SK-N-MC (cell line): ENCODE data around the gene L2HGDH.
A peak's percentile ranks its signal among the peaks of the same experiment; 100 is the strongest.

Source experiments
- DNase-seq: peaks from one replicate; pipeline ENCODE4 v3.0.0-alpha.2; 2011; ENCODE audit warnings: low read depth, low spot score
- H3K27ac ChIP-seq: fragments of 200-600 bp; sonication (generic); 2 replicates; pipeline ENCODE4 v1.5.1; 2016; ENCODE audit warnings: mixed run types
- H3K36me3 ChIP-seq: fragments of 200-600 bp; sonication (generic); 2 replicates; pipeline ENCODE4 v1.6.1; 2017; ENCODE audit warnings: antibody characterized with exemption, low read length, mixed read lengths; ENCODE audit not compliant: insufficient read depth
- H3K4me3 ChIP-seq: fragments of 200-600 bp; sonication (generic); 2 replicates; pipeline ENCODE4 v1.5.1; 2016
- H3K9ac ChIP-seq: fragments of 200-600 bp; sonication (generic); 2 replicates; pipeline ENCODE4 v1.8.0; 2017; ENCODE audit warnings: mixed run types, mixed read lengths; ENCODE audit not compliant: insufficient read length
- H3K9me3 ChIP-seq: fragments of 200-600 bp; sonication (generic); 2 replicates; pipeline ENCODE4 v1.6.1; 2017; ENCODE audit warnings: low read depth, mild to moderate bottlenecking, antibody characterized with exemption, low read length, moderate library complexity, mixed read lengths
- EZH2 ChIP-seq: fragments of 200-600 bp; sonication (generic); IDR thresholded peaks from one replicate; pipeline ENCODE4 v1.6.1; 2017; ENCODE audit warnings: antibody characterized with exemption
- FOXP2 ChIP-seq: optimal IDR thresholded peaks from 2 replicates; pipeline ENCODE3; 2011; ENCODE audit warnings: mild to moderate bottlenecking, moderate library complexity; ENCODE audit not compliant: insufficient read depth; ENCODE audit errors: extremely low read length, control extremely low read depth
- POLR2AphosphoS5 ChIP-seq: IDR thresholded peaks from 2 replicates; pipeline ENCODE4 v1.6.1; 2012; ENCODE audit warnings: mild to moderate bottlenecking, low read depth, low read length, borderline replicate concordance

The L2HGDH gene

GRCh38 chr14:50312734-50313054, 665 bp upstream of the L2HGDH start:
- Histone ChIP-seq H3K9ac (peak overlapping the region; percentile 92), H3K9me3 (no peaks in the 10 kb centered on the region), H3K4me3 (peak overlapping the region; percentile 87), H3K27ac (peak overlapping the region; percentile 89), H3K36me3 (peaks cover 9% of the 10 kb centered on the region; the same call in 1 of the 2 replicates)
- TF ChIP-seq POLR2AphosphoS5 (no peak; the same call in 1 of the 2 replicates), EZH2 (no peak), FOXP2 (no peak)
- DNase-seq, result no peak

- H3K36me3 ChIP-seq, result peaks cover 9% of the 10 kb centered on the region; the same call in 1 of the 2 replicates
- TF ChIP-seq EZH2 (no peak), POLR2AphosphoS5 (no peak), FOXP2 (no peak)
- H3K9ac ChIP-seq, result peak overlapping the region; percentile 92
- H3K4me3 ChIP-seq, result peak overlapping the region; percentile 87
- no peaks in the 10 kb centered on the region for H3K9me3 ChIP-seq
- H3K27ac ChIP-seq, result no peak overlapping the region
- no peak for DNase-seq
Measured at GRCh38 chr14:50311337-50311971, 575 bp downstream of the L2HGDH start.

GRCh38 chr14:50310445-50310844, 1.6 kb downstream of the L2HGDH start:
- TF ChIP-seq FOXP2 (no peak), POLR2AphosphoS5 (no peak), EZH2 (no peak)
- DNase-seq, result no peak
- Histone ChIP-seq H3K4me3 (no peak overlapping the region), H3K27ac (no peak overlapping the region), H3K9me3 (no peaks in the 10 kb centered on the region), H3K36me3 (peaks cover 9% of the 10 kb centered on the region; the same call in 1 of the 2 replicates), H3K9ac (no peak overlapping the region)

- Histone ChIP-seq H3K4me3 (no peak overlapping the region), H3K27ac (peak overlapping the region; percentile 39), H3K9ac (no peak overlapping the region), H3K36me3 (no peaks in the 10 kb centered on the region), H3K9me3 (no peaks in the 10 kb centered on the region)
- DNase-seq, result no peak
- TF ChIP-seq FOXP2, result no peak
- no peak for TF ChIP-seq POLR2AphosphoS5
- TF ChIP-seq EZH2, result no peak
Measured at GRCh38 chr14:50308363-50308915, 3.6 kb downstream of the L2HGDH start.

- no peak overlapping the region for H3K27ac ChIP-seq
- no peak overlapping the region for H3K9ac ChIP-seq
- H3K4me3 ChIP-seq, result no peak overlapping the region
- H3K9me3 ChIP-seq, result no peaks in the 10 kb centered on the region
- H3K36me3 ChIP-seq, result peaks cover 21% of the 10 kb centered on the region
- TF ChIP-seq EZH2 (no peak), POLR2AphosphoS5 (no peak), FOXP2 (no peak)
- DNase-seq, result no peak
Measured at GRCh38 chr14:50303744-50304471, 8.1 kb downstream of the L2HGDH start.

- Histone ChIP-seq H3K4me3 (no peak overlapping the region), H3K36me3 (peaks cover 21% of the 10 kb centered on the region), H3K9me3 (no peaks in the 10 kb centered on the region), H3K27ac (no peak overlapping the region), H3K9ac (no peak overlapping the region)
- TF ChIP-seq POLR2AphosphoS5, result no peak
- no peak for TF ChIP-seq EZH2
- no peak for TF ChIP-seq FOXP2
- DNase-seq, result no peak
Measured at GRCh38 chr14:50301914-50302313, 10.1 kb downstream of the L2HGDH start.

- no peak for DNase-seq
- no peaks in the 10 kb centered on the region for H3K9me3 ChIP-seq
- TF ChIP-seq POLR2AphosphoS5, result no peak
- no peak for TF ChIP-seq FOXP2
- no peak for TF ChIP-seq EZH2
- H3K9ac ChIP-seq, result no peak overlapping the region
- H3K36me3 ChIP-seq, result peaks cover 21% of the 10 kb centered on the region
- H3K4me3 ChIP-seq, result no peak overlapping the region
- H3K27ac ChIP-seq, result no peak overlapping the region
Measured at GRCh38 chr14:50299585-50299984, 12.4 kb downstream of the L2HGDH start.

GRCh38 chr14:50290306-50290705, 21.7 kb downstream of the L2HGDH start:
- no peak for DNase-seq
- Histone ChIP-seq H3K36me3 (peaks cover 19% of the 10 kb centered on the region), H3K9me3 (no peaks in the 10 kb centered on the region), H3K9ac (no peak overlapping the region), H3K4me3 (no peak overlapping the region), H3K27ac (no peak overlapping the region)
- no peak for TF ChIP-seq FOXP2
